Measurements from ENCODE around the gene SMIM8.

Gene SMIM8

DNA sequence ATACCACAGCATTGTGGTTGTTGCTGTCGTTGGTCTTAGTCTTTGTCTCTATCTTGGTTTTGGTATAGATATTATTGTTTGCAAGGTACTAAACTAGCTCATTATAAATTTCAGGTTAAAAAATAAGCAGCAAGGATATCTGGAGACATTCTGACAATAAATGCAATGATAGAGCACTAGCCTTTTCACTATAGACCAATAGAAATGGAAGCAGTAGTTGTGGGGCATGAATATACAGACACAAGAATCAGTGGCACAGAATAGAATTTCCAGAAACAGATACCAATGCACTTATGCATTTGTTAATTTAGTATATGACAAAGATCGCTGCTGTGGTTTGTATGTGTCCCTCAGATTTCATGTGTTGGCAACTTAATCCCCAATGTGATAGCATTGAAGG lies 54.3 kb downstream of the SMIM8 start:
- Histone ChIP-seq H3K27ac (replicated peaks; ENCODE audit: low read length) (no peak overlapping the region), H2AK5ac (ENCODE audit: low read depth, low read length) (no peak overlapping the region), H2AFZ (ENCODE audit: low read length) (no peak overlapping the region)

DNA sequence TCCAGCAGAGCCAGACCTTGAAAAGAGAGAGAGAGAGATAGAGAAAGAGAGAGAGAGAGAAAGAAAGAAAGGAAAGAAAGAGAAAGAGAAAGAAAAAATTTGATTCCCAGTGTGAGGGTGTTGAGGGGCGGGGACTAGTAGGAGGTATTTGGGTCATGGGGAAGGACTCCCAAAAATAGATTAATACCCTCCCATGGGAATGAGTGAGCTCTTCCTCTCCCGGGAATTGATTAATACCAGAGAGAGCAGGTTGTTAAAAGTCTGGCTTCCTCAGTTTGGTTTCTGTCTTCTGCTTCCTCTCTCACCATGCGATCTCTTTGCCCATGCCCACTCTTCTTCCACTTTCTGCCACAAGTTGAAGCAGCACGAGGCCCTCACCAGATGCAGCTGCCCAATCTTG lies 56.6 kb downstream of the SMIM8 start:
- DNase-seq (ENCODE audit: low spot score): no peak
- WGBS, 2 donors (ENCODE audit: extremely low coverage in 2 of 2, insufficient read length in 2 of 2, insufficient replicate concordance in 1 of 2): no CpG with 5 or more reads among the region's 4 CpGs
- peaks cover 0 to 3% of the 10 kb centered on the region in 2 donors for H3K9me3 ChIP-seq (replicated peaks in 1 of 2; ENCODE audit: control insufficient read depth in 2 of 2, insufficient read depth in 1 of 2, low read depth in 1 of 2, low read length in 2 of 2)
- no peaks in the 10 kb centered on the region for H3K36me3 ChIP-seq (replicated peaks in 1 of 2; ENCODE audit: control insufficient read depth in 2 of 2, insufficient read depth in 2 of 2, low read length in 2 of 2)
- no peak overlapping the region for H3K27ac ChIP-seq (replicated peaks; ENCODE audit: low read length)
- H3K18ac ChIP-seq (ENCODE audit: low read length): no peak overlapping the region
- H2AFZ ChIP-seq (ENCODE audit: low read length): no peak overlapping the region
- H3K14ac ChIP-seq (ENCODE audit: low read length): no peak overlapping the region
- no peak overlapping the region for H2AK5ac ChIP-seq (ENCODE audit: low read depth, low read length)
- H3K4me3 ChIP-seq (ENCODE audit: low read length in 2 of 2): no peak overlapping the region
- H2BK12ac ChIP-seq (ENCODE audit: low read length): no peak overlapping the region
- no peak overlapping the region for H3K4ac ChIP-seq (ENCODE audit: low read length)
- H4K8ac ChIP-seq (ENCODE audit: low read depth, low read length): no peak overlapping the region
- no peak overlapping the region for H3K4me2 ChIP-seq (ENCODE audit: insufficient read depth, low read length, poor library complexity, severe bottlenecking)
- H4K91ac ChIP-seq (ENCODE audit: low read depth, low read length, poor library complexity): no peak overlapping the region
- H3K27me3 ChIP-seq (ENCODE audit: control insufficient read depth in 3 of 3, insufficient read depth in 3 of 3, low read depth in 1 of 3, low read length in 3 of 3): no peaks in the 10 kb centered on the region
- no peak overlapping the region for H2BK120ac ChIP-seq (ENCODE audit: low read depth, low read length)
- no peaks in the 10 kb centered on the region for H3K79me1 ChIP-seq (ENCODE audit: low read depth, low read length)
- no peak overlapping the region for H3K23ac ChIP-seq (ENCODE audit: low read depth, low read length, poor library complexity)
- H3K9ac ChIP-seq (ENCODE audit: low read depth, low read length, poor library complexity): no peak overlapping the region
- H2BK15ac ChIP-seq (ENCODE audit: low read length): no peak overlapping the region
- H3K4me1 ChIP-seq (ENCODE audit: control insufficient read depth in 2 of 2, insufficient read depth in 1 of 2, low read depth in 1 of 2, low read length in 2 of 2): no peaks in the 10 kb centered on the region
- H2BK5ac ChIP-seq (ENCODE audit: low read length): no peak overlapping the region

More for the DNA sequence above, 54.3 kb downstream of the SMIM8 start:
- Histone ChIP-seq H3K9ac (ENCODE audit: low read depth, low read length, poor library complexity) (no peak overlapping the region), H3K4me2 (ENCODE audit: insufficient read depth, low read length, poor library complexity, severe bottlenecking) (no peak overlapping the region), H4K91ac (ENCODE audit: low read depth, low read length, poor library complexity) (no peak overlapping the region), H2BK120ac (ENCODE audit: low read depth, low read length) (no peak overlapping the region), H3K4me1 (ENCODE audit: control insufficient read depth in 2 of 2, insufficient read depth in 1 of 2, low read depth in 1 of 2, low read length in 2 of 2) (no peaks in the 10 kb centered on the region), H3K4ac (ENCODE audit: low read length) (no peak overlapping the region), H3K36me3 (replicated peaks in 1 of 2; ENCODE audit: control insufficient read depth in 2 of 2, insufficient read depth in 2 of 2, low read length in 2 of 2) (no peaks in the 10 kb centered on the region), H3K14ac (ENCODE audit: low read length) (no peak overlapping the region), H3K79me1 (ENCODE audit: low read depth, low read length) (no peaks in the 10 kb centered on the region), H2BK15ac (ENCODE audit: low read length) (no peak overlapping the region), H4K8ac (ENCODE audit: low read depth, low read length) (no peak overlapping the region), H3K27me3 (ENCODE audit: control insufficient read depth in 3 of 3, insufficient read depth in 3 of 3, low read depth in 1 of 3, low read length in 3 of 3) (no peaks in the 10 kb centered on the region), H3K18ac (ENCODE audit: low read length) (no peak overlapping the region), H3K4me3 (ENCODE audit: low read length in 2 of 2) (no peak overlapping the region), H2BK12ac (ENCODE audit: low read length) (no peak overlapping the region), H3K23ac (ENCODE audit: low read depth, low read length, poor library complexity) (no peak overlapping the region), H2BK5ac (ENCODE audit: low read length) (no peak overlapping the region), H3K9me3 (replicated peaks in 1 of 2; ENCODE audit: control insufficient read depth in 2 of 2, insufficient read depth in 1 of 2, low read depth in 1 of 2, low read length in 2 of 2) (peaks cover 0 to 7% of the 10 kb centered on the region in 2 donors)
- no peak for DNase-seq (ENCODE audit: low spot score)
- no CpG with 5 or more reads among the region's 2 CpGs for WGBS, 2 donors (ENCODE audit: extremely low coverage in 2 of 2, insufficient read length in 2 of 2, insufficient replicate concordance in 1 of 2)

DNA sequence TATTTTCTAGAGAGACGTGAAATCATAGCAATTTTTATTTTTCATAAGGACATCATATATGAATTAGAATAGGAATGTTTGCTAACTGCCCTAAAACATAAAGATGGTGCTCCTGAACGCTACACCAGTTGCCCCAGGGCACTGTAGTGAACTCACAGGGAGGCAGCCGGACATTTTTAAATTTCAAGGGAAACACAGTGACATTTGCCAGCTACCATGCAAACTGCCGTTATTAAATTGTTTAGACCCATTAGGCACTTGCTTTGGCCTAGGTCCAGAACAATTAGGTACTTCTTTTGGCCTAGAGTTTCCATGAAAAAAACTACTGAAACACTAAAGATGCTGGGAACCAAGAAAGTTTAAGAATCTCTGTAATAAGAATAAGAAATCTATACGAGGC lies 60.5 kb downstream of the SMIM8 start:
- Histone ChIP-seq H3K9me3 (replicated peaks in 1 of 2; ENCODE audit: control insufficient read depth in 2 of 2, insufficient read depth in 1 of 2, low read depth in 1 of 2, low read length in 2 of 2) (peaks cover 0 to 3% of the 10 kb centered on the region in 2 donors), H2BK15ac (ENCODE audit: low read length) (no peak overlapping the region), H2BK120ac (ENCODE audit: low read depth, low read length) (no peak overlapping the region), H3K4me1 (ENCODE audit: control insufficient read depth in 2 of 2, insufficient read depth in 1 of 2, low read depth in 1 of 2, low read length in 2 of 2) (no peaks in the 10 kb centered on the region), H3K23ac (ENCODE audit: low read depth, low read length, poor library complexity) (no peak overlapping the region), H3K18ac (ENCODE audit: low read length) (no peak overlapping the region), H3K4me2 (ENCODE audit: insufficient read depth, low read length, poor library complexity, severe bottlenecking) (no peak overlapping the region), H2BK5ac (ENCODE audit: low read length) (no peak overlapping the region), H3K36me3 (replicated peaks in 1 of 2; ENCODE audit: control insufficient read depth in 2 of 2, insufficient read depth in 2 of 2, low read length in 2 of 2) (no peaks in the 10 kb centered on the region), H3K14ac (ENCODE audit: low read length) (no peak overlapping the region), H3K4ac (ENCODE audit: low read length) (no peak overlapping the region), H3K27me3 (ENCODE audit: control insufficient read depth in 3 of 3, insufficient read depth in 3 of 3, low read depth in 1 of 3, low read length in 3 of 3) (no peaks in the 10 kb centered on the region), H3K79me1 (ENCODE audit: low read depth, low read length) (no peaks in the 10 kb centered on the region), H2AFZ (ENCODE audit: low read length) (no peak overlapping the region), H3K27ac (replicated peaks; ENCODE audit: low read length) (no peak overlapping the region), H4K8ac (ENCODE audit: low read depth, low read length) (no peak overlapping the region), H4K91ac (ENCODE audit: low read depth, low read length, poor library complexity) (no peak overlapping the region), H3K9ac (ENCODE audit: low read depth, low read length, poor library complexity) (no peak overlapping the region), H2BK12ac (ENCODE audit: low read length) (no peak overlapping the region), H3K4me3 (ENCODE audit: low read length in 2 of 2) (no peak overlapping the region), H2AK5ac (ENCODE audit: low read depth, low read length) (no peak overlapping the region)
- no CpG with 5 or more reads among the region's 5 CpGs for WGBS, 2 donors (ENCODE audit: extremely low coverage in 2 of 2, insufficient read length in 2 of 2, insufficient replicate concordance in 1 of 2)
- DNase-seq (ENCODE audit: low spot score): no peak

DNA sequence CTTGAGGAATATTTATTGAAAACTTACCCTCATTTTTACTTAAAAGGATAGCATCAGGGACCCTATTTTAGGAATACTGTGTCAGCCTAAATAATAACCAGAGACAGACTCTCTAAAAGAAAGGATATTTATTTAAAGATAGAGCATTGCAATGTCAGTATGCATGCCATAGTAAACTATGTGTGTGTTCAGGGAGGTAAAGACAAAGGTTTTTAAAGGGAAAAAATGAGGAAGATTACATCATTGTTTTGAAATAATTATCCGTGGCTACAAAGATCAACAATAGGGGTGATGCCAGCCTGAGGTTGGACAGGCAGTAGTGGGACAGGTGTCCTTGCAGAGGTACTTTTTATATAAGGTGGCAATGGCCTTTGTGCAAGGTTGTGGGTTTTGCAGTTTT lies 61.6 kb downstream of the SMIM8 start:
- H2BK12ac ChIP-seq (ENCODE audit: low read length): no peak overlapping the region
- no peak overlapping the region for H3K9ac ChIP-seq (ENCODE audit: low read depth, low read length, poor library complexity)
- H3K27me3 ChIP-seq (ENCODE audit: control insufficient read depth in 3 of 3, insufficient read depth in 3 of 3, low read depth in 1 of 3, low read length in 3 of 3): no peaks in the 10 kb centered on the region
- H3K9me3 ChIP-seq (replicated peaks in 1 of 2; ENCODE audit: control insufficient read depth in 2 of 2, insufficient read depth in 1 of 2, low read depth in 1 of 2, low read length in 2 of 2): peaks cover 0 to 3% of the 10 kb centered on the region in 2 donors
- H3K27ac ChIP-seq (replicated peaks; ENCODE audit: low read length): no peak overlapping the region
- H2AFZ ChIP-seq (ENCODE audit: low read length): no peak overlapping the region
- no peak overlapping the region for H3K14ac ChIP-seq (ENCODE audit: low read length)
- no peak overlapping the region for H4K8ac ChIP-seq (ENCODE audit: low read depth, low read length)
- H3K4me1 ChIP-seq (ENCODE audit: control insufficient read depth in 2 of 2, insufficient read depth in 1 of 2, low read depth in 1 of 2, low read length in 2 of 2): no peaks in the 10 kb centered on the region
- H3K18ac ChIP-seq (ENCODE audit: low read length): no peak overlapping the region
- H4K91ac ChIP-seq (ENCODE audit: low read depth, low read length, poor library complexity): no peak overlapping the region
- no peaks in the 10 kb centered on the region for H3K36me3 ChIP-seq (replicated peaks in 1 of 2; ENCODE audit: control insufficient read depth in 2 of 2, insufficient read depth in 2 of 2, low read length in 2 of 2)
- no peak overlapping the region for H2AK5ac ChIP-seq (ENCODE audit: low read depth, low read length)
- H2BK120ac ChIP-seq (ENCODE audit: low read depth, low read length): no peak overlapping the region
- DNase-seq (ENCODE audit: low spot score): no peak
- H2BK15ac ChIP-seq (ENCODE audit: low read length): no peak overlapping the region
- no peak overlapping the region for H3K23ac ChIP-seq (ENCODE audit: low read depth, low read length, poor library complexity)
- WGBS, 2 donors (ENCODE audit: extremely low coverage in 2 of 2, insufficient read length in 2 of 2, insufficient replicate concordance in 1 of 2): no CpG with 5 or more reads among the region's 1 CpG
- no peak overlapping the region for H2BK5ac ChIP-seq (ENCODE audit: low read length)
- H3K4me3 ChIP-seq (ENCODE audit: low read length in 2 of 2): no peak overlapping the region
- H3K79me1 ChIP-seq (ENCODE audit: low read depth, low read length): no peaks in the 10 kb centered on the region
- no peak overlapping the region for H3K4me2 ChIP-seq (ENCODE audit: insufficient read depth, low read length, poor library complexity, severe bottlenecking)
- no peak overlapping the region for H3K4ac ChIP-seq (ENCODE audit: low read length)

Data from neuronal stem cell (in vitro differentiated cells).